ENCODE results near the gene ENOX2. TPM values are rescaled to one million over a fixed set of nuclear protein-coding genes. Genes with fewer than 3 reads are reported as not detected.

Gene ENOX2
- total and polyA plus RNA-seq, 2 donors (not counting 1 experiment from before 2014, with no cell fraction given) = 5.1 to 18.8 TPM

DNA sequence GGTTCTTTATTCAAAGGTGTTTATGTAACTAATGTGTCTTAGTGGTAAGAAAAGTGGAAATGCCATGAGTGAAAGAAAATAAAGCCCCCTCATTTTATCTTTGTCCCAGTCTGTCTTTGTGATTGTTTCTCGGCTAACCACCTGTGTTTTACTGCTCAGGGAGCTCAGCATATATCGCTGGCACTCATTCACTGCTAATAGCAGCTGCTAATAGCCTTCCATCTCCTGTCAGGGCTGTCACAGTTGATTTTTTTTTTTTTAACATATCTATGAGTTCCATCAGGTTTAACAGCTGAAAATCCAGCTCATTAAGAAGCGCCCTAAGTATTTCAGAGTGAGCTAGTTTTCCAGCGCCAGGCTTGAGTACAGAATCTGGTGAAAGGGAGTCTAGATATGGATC, 295.6 kb downstream of the ENOX2 start:
- H3K27ac ChIP-seq (ENCODE audit: low read length in 2 of 2) = no peak overlapping the region
- H3K79me2 ChIP-seq (ENCODE audit: control insufficient read depth, insufficient read depth, low read length) = no peaks in the 10 kb centered on the region
- no peaks in the 10 kb centered on the region for H3K27me3 ChIP-seq (replicated peaks in 1 of 4; ENCODE audit: control extremely low read depth in 1 of 4, control insufficient read depth in 3 of 4, insufficient read depth in 4 of 4, low read length in 3 of 4)
- intact Hi-C loops (cut with micrococcal nuclease) = no loop called here
- no peak overlapping the region for H3K4me3 Mint-ChIP-seq
- POLR2A ChIA-PET = no interaction called here
- H3K4me3 ChIP-seq (ENCODE audit: control extremely low read depth in 1 of 5, extremely low read depth in 1 of 5, insufficient read depth in 1 of 5, low read depth in 2 of 5, low read length in 4 of 5) = no peak overlapping the region
- no peak overlapping the region for H3K27ac Mint-ChIP-seq
- H3K4me1 Mint-ChIP-seq = no peaks in the 10 kb centered on the region
- no peaks in the 10 kb centered on the region for H3K9me3 ChIP-seq (ENCODE audit: control extremely low read depth in 1 of 3, control insufficient read depth in 2 of 3, insufficient read depth in 1 of 3, low read length in 2 of 3)
- no peaks in the 10 kb centered on the region for H3K36me3 ChIP-seq (replicated peaks in 1 of 2; ENCODE audit: control extremely low read depth in 1 of 2, control insufficient read depth in 1 of 2, extremely low read depth in 1 of 2, insufficient read depth in 2 of 2, low read length in 1 of 2)
- ATAC-seq (ENCODE audit: low read depth) = no peak
- DNase-seq = no peak
- no peak overlapping the region for H3K9ac ChIP-seq (ENCODE audit: low read length)
- no peak overlapping the region for H2AFZ ChIP-seq (ENCODE audit: insufficient read depth, low read depth, low read length, poor library complexity, severe bottlenecking)
- H3K4me2 ChIP-seq (replicated peaks; ENCODE audit: low read depth, low read length, poor library complexity, severe bottlenecking) = no peak overlapping the region
- no peaks in the 10 kb centered on the region for H3K9me3 Mint-ChIP-seq (ENCODE audit: insufficient read depth)
- TF ChIP-seq, protein P1, sequence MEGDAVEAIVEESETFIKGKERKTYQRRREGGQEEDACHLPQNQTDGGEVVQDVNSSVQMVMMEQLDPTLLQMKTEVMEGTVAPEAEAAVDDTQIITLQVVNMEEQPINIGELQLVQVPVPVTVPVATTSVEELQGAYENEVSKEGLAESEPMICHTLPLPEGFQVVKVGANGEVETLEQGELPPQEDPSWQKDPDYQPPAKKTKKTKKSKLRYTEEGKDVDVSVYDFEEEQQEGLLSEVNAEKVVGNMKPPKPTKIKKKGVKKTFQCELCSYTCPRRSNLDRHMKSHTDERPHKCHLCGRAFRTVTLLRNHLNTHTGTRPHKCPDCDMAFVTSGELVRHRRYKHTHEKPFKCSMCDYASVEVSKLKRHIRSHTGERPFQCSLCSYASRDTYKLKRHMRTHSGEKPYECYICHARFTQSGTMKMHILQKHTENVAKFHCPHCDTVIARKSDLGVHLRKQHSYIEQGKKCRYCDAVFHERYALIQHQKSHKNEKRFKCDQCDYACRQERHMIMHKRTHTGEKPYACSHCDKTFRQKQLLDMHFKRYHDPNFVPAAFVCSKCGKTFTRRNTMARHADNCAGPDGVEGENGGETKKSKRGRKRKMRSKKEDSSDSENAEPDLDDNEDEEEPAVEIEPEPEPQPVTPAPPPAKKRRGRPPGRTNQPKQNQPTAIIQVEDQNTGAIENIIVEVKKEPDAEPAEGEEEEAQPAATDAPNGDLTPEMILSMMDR (IDR thresholded peaks at IDR 0.05) = no peak
- TF ChIP-seq EZH2 (IDR thresholded peaks at IDR 0.05; ENCODE audit: borderline replicate concordance, insufficient read depth, low read depth, low read length, poor library complexity, severe bottlenecking) = no peak
- H4K20me1 ChIP-seq (ENCODE audit: control insufficient read depth, insufficient read depth, low read length, poor library complexity, severe bottlenecking) = no peaks in the 10 kb centered on the region
- CTCF ChIA-PET = no interaction called here
- H3K4me1 ChIP-seq (ENCODE audit: control insufficient read depth in 2 of 2, insufficient read depth in 2 of 2, low read length in 2 of 2) = no peaks in the 10 kb centered on the region
- 40% methylated on average over 1 of the region's 4 CpGs for WGBS (ENCODE audit: insufficient coverage)
- H3K27me3 Mint-ChIP-seq = no peaks in the 10 kb centered on the region

DNA sequence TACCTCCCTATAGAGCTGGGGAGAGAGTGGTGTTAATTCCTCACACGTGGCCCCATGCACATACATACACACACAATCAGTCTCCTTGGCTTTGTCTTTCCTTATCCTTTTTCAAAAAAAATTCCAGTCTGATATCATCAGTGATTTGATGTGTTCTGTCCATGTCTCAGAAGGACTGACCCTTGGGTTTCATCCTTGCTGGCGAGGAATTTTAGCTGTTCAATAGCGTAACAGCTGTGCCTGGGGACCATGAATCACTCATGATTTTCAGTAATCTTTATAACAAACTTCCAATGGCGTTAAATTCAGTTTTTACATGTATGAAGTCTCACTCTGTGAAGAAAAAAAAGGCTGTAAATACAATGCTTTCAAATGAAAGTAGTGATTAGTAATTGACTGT, 296.6 kb downstream of the ENOX2 start:
- no peak for TF ChIP-seq EZH2 (IDR thresholded peaks at IDR 0.05; ENCODE audit: borderline replicate concordance, insufficient read depth, low read depth, low read length, poor library complexity, severe bottlenecking)
- Histone ChIP-seq H3K4me2 (replicated peaks; ENCODE audit: low read depth, low read length, poor library complexity, severe bottlenecking) (no peak overlapping the region), H3K36me3 (replicated peaks in 1 of 2; ENCODE audit: control extremely low read depth in 1 of 2, control insufficient read depth in 1 of 2, extremely low read depth in 1 of 2, insufficient read depth in 2 of 2, low read length in 1 of 2) (no peaks in the 10 kb centered on the region), H3K4me1 (ENCODE audit: control insufficient read depth in 2 of 2, insufficient read depth in 2 of 2, low read length in 2 of 2) (no peaks in the 10 kb centered on the region), H4K20me1 (ENCODE audit: control insufficient read depth, insufficient read depth, low read length, poor library complexity, severe bottlenecking) (no peaks in the 10 kb centered on the region), H3K79me2 (ENCODE audit: control insufficient read depth, insufficient read depth, low read length) (no peaks in the 10 kb centered on the region), H3K27me3 (replicated peaks in 1 of 4; ENCODE audit: control extremely low read depth in 1 of 4, control insufficient read depth in 3 of 4, insufficient read depth in 4 of 4, low read length in 3 of 4) (no peaks in the 10 kb centered on the region), H3K4me3 (ENCODE audit: control extremely low read depth in 1 of 5, extremely low read depth in 1 of 5, insufficient read depth in 1 of 5, low read depth in 2 of 5, low read length in 4 of 5) (no peak overlapping the region), H3K9me3 (ENCODE audit: control extremely low read depth in 1 of 3, control insufficient read depth in 2 of 3, insufficient read depth in 1 of 3, low read length in 2 of 3) (no peaks in the 10 kb centered on the region), H2AFZ (ENCODE audit: insufficient read depth, low read depth, low read length, poor library complexity, severe bottlenecking) (no peak overlapping the region), H3K27ac (ENCODE audit: low read length in 2 of 2) (no peak overlapping the region), H3K9ac (ENCODE audit: low read length) (no peak overlapping the region)
- Mint-ChIP-seq H3K9me3 (ENCODE audit: insufficient read depth) (no peaks in the 10 kb centered on the region), H3K27me3 (no peaks in the 10 kb centered on the region), H3K4me1 (no peaks in the 10 kb centered on the region), H3K27ac (no peak overlapping the region), H3K4me3 (no peak overlapping the region)
- POLR2A ChIA-PET = no interaction called here
- intact Hi-C loops (cut with micrococcal nuclease) = no loop called here
- WGBS (ENCODE audit: insufficient coverage) = no CpG with 5 or more reads among the region's 4 CpGs
- DNase-seq (no peak), ATAC-seq (ENCODE audit: low read depth) (no peak)
- CTCF ChIA-PET = no interaction called here
